BE2C (cell line): ENCODE data around the gene KLHL18.

Experiments used
- DNase-seq: peaks from one replicate; pipeline ENCODE4 v3.0.0-alpha.2; 2020
- H3K27me3 ChIP-seq: fragments of 250-450 bp; sonication (Bioruptor Pico); 2 replicates; pipeline ENCODE4 v1.5.1; 2020; ENCODE audit warnings: mild to moderate bottlenecking
- H3K36me3 ChIP-seq: fragments of 250-450 bp; sonication (Bioruptor Pico); 2 replicates; pipeline ENCODE4 v1.5.1; 2020; ENCODE audit warnings: mild to moderate bottlenecking
- H3K4me1 ChIP-seq: fragments of 250-450 bp; sonication (Bioruptor Pico); 2 replicates; pipeline ENCODE4 v1.5.1; 2020
- H3K4me3 ChIP-seq: 2 replicates; pipeline ENCODE4 v1.5.1; 2011; ENCODE audit warnings: low read depth, low read length
- H3K9me3 ChIP-seq: fragments of 250-450 bp; sonication (Bioruptor Pico); 2 replicates; pipeline ENCODE4 v1.5.1; 2020
- TF ChIP-seq, protein P1 (sequence below): IDR thresholded peaks from 2 replicates; pipeline ENCODE4 v1.5.1; 2012; ENCODE audit warnings: mild to moderate bottlenecking, low read depth, low read length

Gene KLHL18

DNA sequence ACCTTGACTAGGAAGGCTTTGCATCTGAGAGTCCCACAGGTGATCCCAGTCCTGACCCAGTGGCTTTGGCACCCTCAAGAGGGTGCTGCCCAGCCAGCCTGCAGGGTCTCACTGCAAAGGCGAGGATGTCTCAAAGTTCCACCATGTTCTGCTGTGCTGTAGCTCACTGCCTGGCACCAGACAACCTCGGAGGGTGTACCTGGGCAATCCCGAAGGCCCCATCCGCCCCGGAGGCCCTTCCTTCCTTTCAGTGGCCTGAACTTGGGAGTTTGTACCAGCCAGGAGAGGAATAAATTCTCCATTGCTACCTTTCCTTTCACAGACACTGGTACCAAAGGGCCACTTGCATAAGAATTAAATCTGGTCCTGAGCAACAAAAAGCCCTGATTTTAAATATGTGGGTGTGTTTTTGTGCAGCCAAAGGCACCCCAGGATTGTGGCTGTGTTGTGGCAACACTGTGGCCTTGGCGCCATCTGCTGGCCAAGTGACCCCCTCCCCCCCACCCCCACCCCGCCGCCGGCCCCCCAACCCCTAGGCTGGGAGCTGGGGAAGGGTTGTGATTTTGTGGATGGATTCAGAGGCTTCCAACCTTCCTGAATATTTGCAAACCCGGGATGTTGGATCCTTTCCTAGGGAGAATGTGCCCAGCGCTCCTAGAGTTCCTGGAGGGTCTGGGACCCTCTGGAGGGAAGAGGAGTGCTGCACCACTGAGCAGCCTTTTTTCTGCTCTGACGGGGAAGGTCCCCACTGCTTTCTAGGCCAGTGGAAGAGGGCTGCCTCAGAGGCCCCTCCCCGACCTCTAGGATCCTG lies 88.3 kb downstream of the KLHL18 start:
- no peak overlapping the region for H3K4me3 ChIP-seq
- H3K9me3 ChIP-seq: no peaks in the 10 kb centered on the region
- no peaks in the 10 kb centered on the region for H3K4me1 ChIP-seq
- peak; percentile 18 for DNase-seq
- no peaks in the 10 kb centered on the region for H3K36me3 ChIP-seq
- TF ChIP-seq, protein P1, sequence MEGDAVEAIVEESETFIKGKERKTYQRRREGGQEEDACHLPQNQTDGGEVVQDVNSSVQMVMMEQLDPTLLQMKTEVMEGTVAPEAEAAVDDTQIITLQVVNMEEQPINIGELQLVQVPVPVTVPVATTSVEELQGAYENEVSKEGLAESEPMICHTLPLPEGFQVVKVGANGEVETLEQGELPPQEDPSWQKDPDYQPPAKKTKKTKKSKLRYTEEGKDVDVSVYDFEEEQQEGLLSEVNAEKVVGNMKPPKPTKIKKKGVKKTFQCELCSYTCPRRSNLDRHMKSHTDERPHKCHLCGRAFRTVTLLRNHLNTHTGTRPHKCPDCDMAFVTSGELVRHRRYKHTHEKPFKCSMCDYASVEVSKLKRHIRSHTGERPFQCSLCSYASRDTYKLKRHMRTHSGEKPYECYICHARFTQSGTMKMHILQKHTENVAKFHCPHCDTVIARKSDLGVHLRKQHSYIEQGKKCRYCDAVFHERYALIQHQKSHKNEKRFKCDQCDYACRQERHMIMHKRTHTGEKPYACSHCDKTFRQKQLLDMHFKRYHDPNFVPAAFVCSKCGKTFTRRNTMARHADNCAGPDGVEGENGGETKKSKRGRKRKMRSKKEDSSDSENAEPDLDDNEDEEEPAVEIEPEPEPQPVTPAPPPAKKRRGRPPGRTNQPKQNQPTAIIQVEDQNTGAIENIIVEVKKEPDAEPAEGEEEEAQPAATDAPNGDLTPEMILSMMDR: no peak
- H3K27me3 ChIP-seq: no peaks in the 10 kb centered on the region

DNA sequence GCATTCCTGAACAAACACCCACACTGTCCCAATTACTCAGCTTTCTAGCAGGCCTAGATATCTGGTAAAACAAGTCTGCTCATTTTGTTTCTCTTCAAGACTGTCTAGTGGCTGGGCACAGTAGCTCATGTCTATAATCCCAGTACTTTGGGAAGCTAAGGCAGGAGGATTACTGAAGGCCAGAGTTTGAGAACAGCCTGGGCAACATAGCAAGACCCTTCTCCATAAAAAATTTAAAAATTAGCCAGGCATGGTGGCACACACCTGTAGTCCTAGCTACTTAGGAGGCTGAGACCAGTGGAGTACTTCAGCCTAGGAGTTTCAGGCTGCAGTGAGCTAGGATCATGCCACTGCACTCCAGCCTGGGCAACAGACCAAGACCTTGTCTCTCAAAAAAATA lies 91.8 kb downstream of the KLHL18 start:
- H3K4me1 ChIP-seq: no peaks in the 10 kb centered on the region
- TF ChIP-seq, protein P1: no peak
- H3K9me3 ChIP-seq: no peaks in the 10 kb centered on the region
- no peaks in the 10 kb centered on the region for H3K36me3 ChIP-seq
- H3K4me3 ChIP-seq: no peak overlapping the region
- H3K27me3 ChIP-seq: no peaks in the 10 kb centered on the region
- DNase-seq: no peak

GRCh38 chr3:47376393-47376792 lies 93.6 kb downstream of the KLHL18 start:
- H3K9me3 ChIP-seq: no peaks in the 10 kb centered on the region
- DNase-seq: no peak
- H3K4me1 ChIP-seq: no peaks in the 10 kb centered on the region
- H3K36me3 ChIP-seq: no peaks in the 10 kb centered on the region
- no peak overlapping the region for H3K4me3 ChIP-seq
- no peaks in the 10 kb centered on the region for H3K27me3 ChIP-seq
- TF ChIP-seq, protein P1: no peak

DNA sequence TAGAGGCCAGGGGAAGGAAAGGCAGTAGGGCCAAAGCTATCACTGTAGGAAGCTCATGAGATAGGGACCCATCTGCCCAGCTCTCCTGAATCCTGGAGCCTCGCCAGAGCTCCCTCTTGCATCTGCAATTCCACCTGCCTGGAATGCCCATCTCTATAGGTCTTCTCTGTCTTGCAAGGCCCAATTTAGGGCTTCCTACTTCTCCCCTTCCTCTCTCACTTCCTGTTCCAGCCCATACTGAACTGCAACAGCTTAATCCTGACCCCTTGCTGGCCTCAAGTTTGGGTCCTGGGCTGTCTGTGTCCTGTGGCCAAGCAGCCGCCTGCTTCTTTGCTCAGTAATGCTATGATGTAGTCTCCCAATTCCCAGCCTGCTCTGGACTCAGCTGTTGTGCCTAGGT lies 94.4 kb downstream of the KLHL18 start:
- no peaks in the 10 kb centered on the region for H3K27me3 ChIP-seq
- H3K4me3 ChIP-seq: no peak overlapping the region
- no peaks in the 10 kb centered on the region for H3K4me1 ChIP-seq
- H3K9me3 ChIP-seq: no peaks in the 10 kb centered on the region
- DNase-seq: no peak
- TF ChIP-seq, protein P1: no peak
- no peaks in the 10 kb centered on the region for H3K36me3 ChIP-seq

GRCh38 chr3:47378869-47379268 lies 96.1 kb downstream of the KLHL18 start:
- TF ChIP-seq, protein P1: no peak

GRCh38 chr3:47379411-47379899 lies 96.7 kb downstream of the KLHL18 start:
- TF ChIP-seq, protein P1: no peak
- Histone ChIP-seq H3K36me3 (no peaks in the 10 kb centered on the region), H3K4me3 (peak overlapping the region; percentile 78; the same call in 1 of the 2 replicates), H3K9me3 (no peaks in the 10 kb centered on the region), H3K27me3 (no peaks in the 10 kb centered on the region), H3K4me1 (no peaks in the 10 kb centered on the region)
- DNase-seq: no peak

More at GRCh38 chr3:47378869-47379268, 96.1 kb downstream of the KLHL18 start:
- no peaks in the 10 kb centered on the region for H3K36me3 ChIP-seq
- no peak for DNase-seq
- H3K4me1 ChIP-seq: no peaks in the 10 kb centered on the region
- H3K27me3 ChIP-seq: no peaks in the 10 kb centered on the region
- no peak overlapping the region for H3K4me3 ChIP-seq
- no peaks in the 10 kb centered on the region for H3K9me3 ChIP-seq
